Esophagus squamous epithelium (tissue), 5 donors: ENCODE data around the gene KIF26B. TPM values are rescaled to one million over a fixed set of nuclear protein-coding genes. Genes with fewer than 3 reads are reported as not detected.

Source experiments
- DNase-seq: peaks from one replicate; lab custom pipeline; 2025; lab: John Stamatoyannopoulos, UW
- H3K27ac ChIP-seq, 4 donors: fragments of 200-600 bp; sonication (generic); one replicate each; pipeline ENCODE4 v1.5.1; 2016 to 2019; ENCODE audit warnings: mild to moderate bottlenecking in 1 of 4
- H3K27me3 ChIP-seq, 4 donors: fragments of 200-600 bp; sonication (generic); 1 replicate in 3 of 4; 2 replicates in 1 of 4; pipeline versions ENCODE4 v1.5.1 to v1.6.0; 2017 to 2021; ENCODE audit warnings: antibody characterized with exemption in 1 of 4
- H3K36me3 ChIP-seq, 3 donors: fragments of 200-600 bp; sonication (generic); one replicate each; pipeline ENCODE4 v1.5.1; 2016 to 2019
- H3K4me1 ChIP-seq, 3 donors: fragments of 200-600 bp; sonication (generic); one replicate each; pipeline ENCODE4 v1.5.1; 2017 to 2019
- H3K4me3 ChIP-seq, 4 donors: fragments of 200-600 bp; sonication (generic); 1 replicate in 3 of 4; 2 replicates in 1 of 4; pipeline ENCODE4 v1.5.1; 2016 to 2019; ENCODE audit warnings: mild to moderate bottlenecking in 2 of 4, moderate library complexity in 1 of 4
- H3K9me3 ChIP-seq, 3 donors: fragments of 200-600 bp; sonication (generic); one replicate each; pipeline ENCODE4 v1.5.1; 2016 to 2019
- CTCF ChIP-seq, 6 experiments: fragments of 450-650 bp in 4 of 6; fragments of 200-600 bp in 2 of 6; sonication (generic) in 2 of 6; IDR thresholded peaks; one replicate each; pipeline ENCODE4 v1.5.1; 2016 to 2019; ENCODE audit warnings: antibody characterized with exemption in 6 of 6, mild to moderate bottlenecking in 4 of 6, moderate library complexity in 4 of 6
- POLR2A ChIP-seq, 4 donors: fragments of 450-650 bp; IDR thresholded peaks; one replicate each; pipeline ENCODE4 v1.6.1; 2017; ENCODE audit warnings: antibody characterized with exemption in 4 of 4, mild to moderate bottlenecking in 4 of 4, moderate library complexity in 3 of 4
- WGBS, 2 donors: methylation state at CpG; one replicate each; pipeline ENCODE4 v1.1.5; 2018; 5-methylcytosine and 5-hydroxymethylcytosine counted together
- intact Hi-C: fragments of 100-400 bp; cut with DNase I; formaldehyde crosslinking; loops from one replicate; pipeline ENCODE4 v1.15.0; 2022
- total RNA-seq, 4 donors: library from RNA; depleted of rRNA; stranded (reverse); fragments of >200 nt; gene quantifications; one replicate each; pipeline ENCODE4 v1.1.0, GENCODE V29; 2016
- donor health status: DM: yes; HTN: yes; CAD: no.

KIF26B gene
- total RNA-seq, 4 donors from 2014 or later: 0.23 to 2.7 (median 1.0) TPM

GRCh38 chr1:245279346-245279745 lies 124.6 kb downstream of the KIF26B start:
- Histone ChIP-seq H3K4me3 (no peak overlapping the region), H3K9me3 (peaks cover 0 to 10% (median 0%) of the 10 kb centered on the region in 3 donors), H3K36me3 (no peaks in the 10 kb centered on the region), H3K27ac (no peak overlapping the region), H3K27me3 (no peaks in the 10 kb centered on the region), H3K4me1 (no peaks in the 10 kb centered on the region)
- DNase-seq: no peak
- TF ChIP-seq POLR2A (IDR thresholded peaks at IDR 0.05) (no peak), CTCF (IDR thresholded peaks at IDR 0.05) (no peak)
- intact Hi-C loops: no loop called here
- WGBS, 2 donors: 68 to 84% methylated on average over 4 of the region's 4 CpGs

GRCh38 chr1:245283001-245283400 lies 128.2 kb downstream of the KIF26B start:
- Histone ChIP-seq H3K27ac (no peak overlapping the region), H3K4me3 (no peak overlapping the region), H3K9me3 (peaks cover 0 to 10% (median 0%) of the 10 kb centered on the region in 3 donors), H3K36me3 (no peaks in the 10 kb centered on the region), H3K4me1 (no peaks in the 10 kb centered on the region), H3K27me3 (no peaks in the 10 kb centered on the region)
- no peak for TF ChIP-seq POLR2A (IDR thresholded peaks at IDR 0.05)
- no peak for TF ChIP-seq CTCF (IDR thresholded peaks at IDR 0.05)
- intact Hi-C loops: no loop called here
- 95 to 96% methylated on average over 10 to 12 of the region's 12 CpGs for WGBS, 2 donors
- no peak for DNase-seq

- DNase-seq: no peak
- Histone ChIP-seq H3K36me3 (no peaks in the 10 kb centered on the region), H3K9me3 (peaks cover 0 to 10% (median 0%) of the 10 kb centered on the region in 3 donors), H3K27ac (no peak overlapping the region), H3K4me3 (no peak overlapping the region), H3K27me3 (no peaks in the 10 kb centered on the region), H3K4me1 (no peaks in the 10 kb centered on the region)
- TF ChIP-seq CTCF (IDR thresholded peaks at IDR 0.05) (no peak), POLR2A (IDR thresholded peaks at IDR 0.05) (no peak)
- intact Hi-C loops: no loop called here
- WGBS, 2 donors: 71 to 76% methylated on average over 4 of the region's 4 CpGs
Measured at GRCh38 chr1:245285168-245285567, 130.4 kb downstream of the KIF26B start.

- Histone ChIP-seq H3K4me3 (no peak overlapping the region), H3K4me1 (no peaks in the 10 kb centered on the region), H3K27me3 (no peaks in the 10 kb centered on the region), H3K9me3 (no peaks in the 10 kb centered on the region), H3K36me3 (no peaks in the 10 kb centered on the region), H3K27ac (no peak overlapping the region)
- no peak for DNase-seq
- WGBS, 2 donors: 48 to 65% methylated on average over 1 of the region's 1 CpG
- intact Hi-C loops: no loop called here
- TF ChIP-seq POLR2A (IDR thresholded peaks at IDR 0.05) (no peak), CTCF (IDR thresholded peaks at IDR 0.05) (no peak)
Measured at GRCh38 chr1:245288796-245289195, 134.0 kb downstream of the KIF26B start.

- Histone ChIP-seq H3K4me3 (no peak overlapping the region), H3K27ac (no peak overlapping the region), H3K36me3 (no peaks in the 10 kb centered on the region), H3K27me3 (no peaks in the 10 kb centered on the region), H3K9me3 (no peaks in the 10 kb centered on the region), H3K4me1 (no peaks in the 10 kb centered on the region)
- WGBS, 2 donors: no CpG with 5 or more reads among the region's 1 CpG
- DNase-seq: no peak
- TF ChIP-seq CTCF (IDR thresholded peaks at IDR 0.05) (no peak), POLR2A (IDR thresholded peaks at IDR 0.05) (no peak)
- intact Hi-C loops: no loop called here
Measured at GRCh38 chr1:245290836-245291235, 136.1 kb downstream of the KIF26B start.
